Hepatocyte (in vitro differentiated cells): ENCODE data around the gene UBE2J2. TPM values are rescaled to one million over a fixed set of nuclear protein-coding genes. Genes with fewer than 3 reads are reported as not detected.

ENCODE experiments used
- DNase-seq: peaks from one replicate; pipeline ENCODE4 v3.0.0-alpha.2; 2016; ENCODE audit warnings: low spot score
- H2AFZ ChIP-seq: fragments of 200-600 bp; sonication (generic); 2 replicates; pipeline ENCODE4 v1.6.0; 2016; ENCODE audit warnings: antibody characterized with exemption, mild to moderate bottlenecking
- H3K27ac ChIP-seq: fragments of 200-600 bp; sonication (generic); 2 replicates; pipeline ENCODE4 v1.5.1; 2016; ENCODE audit warnings: mild to moderate bottlenecking
- H3K27me3 ChIP-seq: fragments of 200-600 bp; sonication (generic); 2 replicates; pipeline ENCODE4 v1.6.1; 2016
- H3K36me3 ChIP-seq: fragments of 200-600 bp; sonication (generic); replicated peaks from 2 replicates; pipeline ENCODE4 v1.5.1; 2016; ENCODE audit warnings: low read depth; ENCODE audit not compliant: insufficient read depth
- H3K4me1 ChIP-seq: fragments of 200-600 bp; sonication (generic); 2 replicates; pipeline ENCODE4 v1.5.1; 2016; ENCODE audit warnings: mild to moderate bottlenecking, moderate library complexity; ENCODE audit not compliant: insufficient read depth
- H3K4me2 ChIP-seq: fragments of 200-600 bp; sonication (generic); 2 replicates; pipeline ENCODE4 v1.6.0; 2016
- H3K4me3 ChIP-seq: fragments of 200-600 bp; sonication (generic); 2 replicates; pipeline ENCODE4 v1.5.1; 2016; ENCODE audit warnings: mild to moderate bottlenecking
- H3K79me2 ChIP-seq: fragments of 200-600 bp; sonication (generic); 2 replicates; pipeline ENCODE4 v1.6.0; 2017; ENCODE audit warnings: mild to moderate bottlenecking
- H3K9me2 ChIP-seq: fragments of 200-600 bp; sonication (generic); replicated peaks from 2 replicates; pipeline ENCODE4 v1.6.0; 2017; ENCODE audit warnings: mild to moderate bottlenecking; ENCODE audit not compliant: insufficient read depth
- H3K9me3 ChIP-seq: fragments of 200-600 bp; sonication (generic); 2 replicates; pipeline ENCODE4 v1.5.1; 2016; ENCODE audit warnings: low read depth, mild to moderate bottlenecking
- H4K20me1 ChIP-seq: fragments of 200-600 bp; sonication (generic); 2 replicates; pipeline ENCODE4 v1.6.0; 2016; ENCODE audit warnings: mild to moderate bottlenecking; ENCODE audit not compliant: insufficient read depth, poor library complexity, severe bottlenecking
- CTCF ChIP-seq: fragments of 200-600 bp; sonication (generic); IDR thresholded peaks from 2 replicates; pipeline ENCODE4 v1.5.1; 2016; ENCODE audit warnings: antibody characterized with exemption, mild to moderate bottlenecking; ENCODE audit not compliant: poor library complexity
- EZH2 ChIP-seq: fragments of 200-600 bp; sonication (generic); IDR thresholded peaks from 2 replicates; pipeline ENCODE4 v1.6.1; 2016; ENCODE audit warnings: antibody characterized with exemption, mild to moderate bottlenecking, borderline replicate concordance
- EZH2phosphoT487 ChIP-seq: fragments of 200-600 bp; sonication (generic); IDR thresholded peaks from one replicate; pipeline ENCODE4 v1.6.1; 2018; ENCODE audit warnings: antibody characterized with exemption, mild to moderate bottlenecking, low read depth, moderate library complexity; ENCODE audit not compliant: unreplicated experiment, severe bottlenecking
- whole genome bisulfite sequencing: methylation state at CpG from one replicate; pipeline ENCODE4 v1.1.6; 2016; ENCODE audit warnings: low lambda C conversion rate; ENCODE audit errors: missing lambda C conversion rate; 5-methylcytosine and 5-hydroxymethylcytosine counted together
- polyA plus RNA-seq: library from polyadenylated mRNA; unstranded; fragments of >200 nt; fragmentation: Nextera tagmentation; extraction: Ambion mirVana; gene quantifications from 2 replicates; pipeline ENCODE4 v1.2.1, GENCODE V29; 2016
- total RNA-seq: library from RNA; depleted of rRNA; stranded (reverse); fragments of >200 nt; gene quantifications from 2 replicates; pipeline ENCODE4 v1.2.3, GENCODE V29; 2014

The UBE2J2 gene
- total and polyA plus RNA-seq, 2 experiments from 2014 or later, result 31.7 to 66.7 TPM

DNA sequence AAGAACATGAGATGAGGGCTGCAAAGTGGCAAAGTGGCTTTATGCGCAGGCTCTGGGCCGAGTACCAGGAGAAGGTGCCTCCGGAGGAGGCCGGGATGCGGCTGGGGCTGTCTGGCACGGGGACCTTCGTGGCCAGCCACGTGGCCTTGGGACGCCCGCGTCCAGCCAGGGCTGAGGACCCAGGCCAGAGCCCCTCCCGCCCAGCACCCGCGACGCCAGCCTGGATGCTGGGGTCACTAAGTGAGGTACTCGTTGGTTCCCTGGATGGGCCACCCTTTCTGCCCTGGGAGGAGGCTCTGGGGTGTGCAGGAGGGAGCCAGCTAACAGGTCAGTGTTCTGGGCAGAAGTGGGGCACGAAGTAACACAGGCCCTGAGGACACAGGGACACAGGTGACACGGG is 19.2 kb upstream of the UBE2J2 start:
- no peak for DNase-seq
- TF ChIP-seq CTCF (no peak), EZH2phosphoT487 (no peak), EZH2 (no peak)
- no peaks in the 10 kb centered on the region for H3K9me2 ChIP-seq
- no peaks in the 10 kb centered on the region for H3K27me3 ChIP-seq
- no peak overlapping the region for H3K4me2 ChIP-seq
- no peak overlapping the region for H2AFZ ChIP-seq
- H3K27ac ChIP-seq, result no peak overlapping the region
- H3K9me3 ChIP-seq, result no peaks in the 10 kb centered on the region
- WGBS, result 96% methylated on average over 18 of the region's 18 CpGs
- H3K4me1 ChIP-seq, result no peaks in the 10 kb centered on the region
- no peaks in the 10 kb centered on the region for H3K36me3 ChIP-seq
- H3K4me3 ChIP-seq, result no peak overlapping the region
- no peaks in the 10 kb centered on the region for H4K20me1 ChIP-seq
- H3K79me2 ChIP-seq, result no peaks in the 10 kb centered on the region

GRCh38 chr1:1292442-1292779 is 18.8 kb upstream of the UBE2J2 start:
- no peak overlapping the region for H3K4me2 ChIP-seq
- H3K36me3 ChIP-seq, result no peaks in the 10 kb centered on the region
- H3K27me3 ChIP-seq, result no peaks in the 10 kb centered on the region
- no peaks in the 10 kb centered on the region for H3K9me2 ChIP-seq
- 93% methylated on average over 6 of the region's 9 CpGs for WGBS
- H3K4me3 ChIP-seq, result no peak overlapping the region
- TF ChIP-seq EZH2 (no peak), CTCF (no peak), EZH2phosphoT487 (no peak)
- no peaks in the 10 kb centered on the region for H3K79me2 ChIP-seq
- no peak overlapping the region for H3K27ac ChIP-seq
- no peaks in the 10 kb centered on the region for H3K9me3 ChIP-seq
- no peaks in the 10 kb centered on the region for H3K4me1 ChIP-seq
- H4K20me1 ChIP-seq, result no peaks in the 10 kb centered on the region
- DNase-seq, result no peak
- H2AFZ ChIP-seq, result no peak overlapping the region

- Histone ChIP-seq H3K4me2 (no peak overlapping the region), H3K27me3 (no peaks in the 10 kb centered on the region), H3K36me3 (no peaks in the 10 kb centered on the region), H3K79me2 (no peaks in the 10 kb centered on the region), H3K9me3 (no peaks in the 10 kb centered on the region), H3K9me2 (no peaks in the 10 kb centered on the region), H3K4me3 (no peak overlapping the region), H4K20me1 (no peaks in the 10 kb centered on the region), H3K4me1 (no peaks in the 10 kb centered on the region), H2AFZ (no peak overlapping the region), H3K27ac (no peak overlapping the region)
- TF ChIP-seq CTCF (peak; percentile 62), EZH2phosphoT487 (no peak), EZH2 (no peak)
- peak; percentile 83 for DNase-seq
- WGBS, result 57% methylated on average over 44 of the region's 45 CpGs
Observed at GRCh38 chr1:1291548-1292441, 18.1 kb upstream of the UBE2J2 start.
